Fibroblast of skin of right quadriceps (primary cell): Measurements from ENCODE around the gene BLVRB.
"Not testable (repeated sequence)": the region's sequence is repeated elsewhere in the genome, so short reads cannot be mapped to it uniquely, and the experiment has no call there.

Source experiments
- DNase-seq: peaks from one replicate; pipeline ENCODE4 v3.0.0-alpha.2; 2013

The BLVRB gene

GRCh38 chr19:40465557-40466218, at the start of gene BLVRB:
BLVRB (minus strand) TSS chr19:40465745; CDS start chr19:40465688, 57 bp downstream.
- DNase-seq: peak; percentile 99

DNA sequence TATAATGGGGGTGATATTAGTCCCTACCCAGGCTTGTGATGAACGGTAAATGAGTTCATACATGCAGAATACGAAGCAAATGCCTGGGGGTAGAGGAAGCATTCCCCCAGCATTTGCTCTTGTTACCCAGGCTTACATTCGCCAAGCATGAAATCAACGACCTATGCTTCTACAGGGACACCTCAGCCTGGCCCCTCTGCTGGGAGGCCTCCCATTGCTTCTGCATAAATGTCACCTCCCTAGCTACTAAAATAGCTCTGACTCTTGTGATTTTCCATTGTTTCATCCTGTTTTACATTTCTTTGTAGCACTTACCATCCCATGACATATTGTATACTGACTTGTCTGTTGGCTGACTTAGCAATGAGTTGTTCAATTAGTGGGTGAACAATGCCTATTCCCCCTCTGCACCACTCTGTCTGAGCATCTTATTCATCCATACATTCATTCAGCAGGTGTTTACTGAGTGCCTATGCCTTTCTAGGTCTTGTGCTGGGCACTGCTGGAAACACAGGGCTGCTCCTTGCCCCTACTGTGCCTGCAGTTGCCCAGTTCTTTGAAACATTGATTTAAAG, 48.3 kb upstream of the BLVRB start:
- DNase-seq: no peak

DNA sequence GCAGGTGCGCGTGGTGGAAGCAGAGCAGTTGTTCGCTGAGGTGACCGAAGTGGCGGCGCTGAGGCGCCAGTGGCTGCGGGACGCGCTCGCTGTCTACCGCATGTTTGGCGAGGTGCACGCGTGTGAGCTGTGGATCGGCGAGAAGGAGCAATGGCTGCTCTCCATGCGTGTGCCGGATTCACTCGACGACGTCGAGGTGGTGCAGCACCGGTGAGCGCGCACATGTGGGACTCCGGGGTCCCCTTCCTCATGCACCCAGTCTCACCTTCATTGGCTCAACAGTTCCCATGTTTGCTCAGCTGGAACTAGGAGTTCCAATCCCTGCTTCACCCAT, 47.8 kb upstream of the BLVRB start:
- no peak for DNase-seq

- no peak for DNase-seq
Measured at GRCh38 chr19:40512473-40513344, 47.2 kb upstream of the BLVRB start.

GRCh38 chr19:40512110-40512472, 46.5 kb upstream of the BLVRB start:
- no peak for DNase-seq

DNA sequence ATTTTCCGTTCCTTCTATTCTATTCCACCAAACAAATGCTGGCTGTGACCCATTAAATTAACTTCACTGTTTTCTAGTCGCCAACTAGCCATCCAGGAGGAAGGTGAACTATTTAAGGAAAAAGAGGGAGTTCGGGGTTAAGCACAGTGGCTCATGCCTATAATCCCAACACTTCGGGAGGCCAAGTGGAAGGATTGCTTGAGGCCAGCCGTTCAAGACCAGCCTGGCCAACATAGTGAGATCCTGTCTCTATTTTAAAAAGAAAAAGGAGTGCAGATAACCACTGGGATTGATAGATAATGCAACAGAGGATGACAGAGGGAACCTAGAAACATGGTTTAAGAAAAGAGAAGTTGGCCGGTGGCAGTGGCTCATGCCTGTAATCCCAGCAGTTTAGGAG, 45.9 kb upstream of the BLVRB start:
- no peak for DNase-seq

DNA sequence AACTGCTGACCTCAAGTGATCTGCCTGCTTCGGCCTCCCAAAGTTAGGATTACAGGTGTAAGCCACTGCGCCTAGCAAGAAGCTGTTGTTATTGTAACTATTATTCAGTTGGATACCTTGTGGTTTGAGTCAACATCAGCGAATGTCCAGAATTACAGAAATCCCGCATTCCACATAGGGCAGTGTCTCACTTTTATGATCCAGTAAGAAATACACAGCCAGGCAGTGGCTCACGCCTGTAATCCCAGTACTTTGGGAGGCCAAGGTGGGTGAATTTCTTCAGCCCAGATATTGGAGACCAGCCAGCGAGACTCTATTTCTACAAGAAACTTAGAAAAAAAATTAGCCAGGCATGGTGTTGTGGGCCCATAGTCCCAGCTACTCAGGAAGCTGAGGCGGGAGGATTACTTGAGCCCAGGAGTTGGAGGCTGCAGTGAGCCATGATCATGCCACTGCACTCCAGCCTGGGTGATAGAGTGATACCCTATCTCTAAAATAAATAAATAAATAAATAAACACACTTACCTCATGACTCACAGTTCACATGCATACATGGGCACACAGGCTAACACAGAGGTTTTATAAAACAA, 45.1 kb upstream of the BLVRB start:
- no peak for DNase-seq

GRCh38 chr19:40508739-40509260, 43.3 kb upstream of the BLVRB start:
- no peak for DNase-seq

- no peak for DNase-seq
Measured at GRCh38 chr19:40507892-40508291, 42.3 kb upstream of the BLVRB start.

- no peak for DNase-seq
Measured at GRCh38 chr19:40506099-40506498, 40.6 kb upstream of the BLVRB start.

DNA sequence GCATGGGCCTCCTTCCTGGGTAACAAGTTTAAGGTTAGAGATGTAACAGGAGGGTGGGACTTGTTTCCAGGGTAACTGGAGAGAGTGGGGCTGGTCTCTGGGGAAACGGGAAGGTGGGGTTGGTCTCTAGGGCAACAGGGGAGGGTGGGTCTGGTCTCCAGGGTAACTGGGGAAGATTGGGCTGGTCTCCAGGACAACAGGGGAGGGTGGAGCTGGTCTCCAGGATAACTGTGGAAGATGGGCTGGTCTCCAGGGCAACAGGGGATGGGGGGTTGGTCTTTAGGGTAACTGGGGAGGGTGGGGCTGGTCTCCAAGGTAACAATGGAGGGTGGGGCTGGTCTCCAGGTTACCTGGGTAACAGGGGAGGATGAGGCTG, 37.8 kb upstream of the BLVRB start:
- no peak for DNase-seq

DNA sequence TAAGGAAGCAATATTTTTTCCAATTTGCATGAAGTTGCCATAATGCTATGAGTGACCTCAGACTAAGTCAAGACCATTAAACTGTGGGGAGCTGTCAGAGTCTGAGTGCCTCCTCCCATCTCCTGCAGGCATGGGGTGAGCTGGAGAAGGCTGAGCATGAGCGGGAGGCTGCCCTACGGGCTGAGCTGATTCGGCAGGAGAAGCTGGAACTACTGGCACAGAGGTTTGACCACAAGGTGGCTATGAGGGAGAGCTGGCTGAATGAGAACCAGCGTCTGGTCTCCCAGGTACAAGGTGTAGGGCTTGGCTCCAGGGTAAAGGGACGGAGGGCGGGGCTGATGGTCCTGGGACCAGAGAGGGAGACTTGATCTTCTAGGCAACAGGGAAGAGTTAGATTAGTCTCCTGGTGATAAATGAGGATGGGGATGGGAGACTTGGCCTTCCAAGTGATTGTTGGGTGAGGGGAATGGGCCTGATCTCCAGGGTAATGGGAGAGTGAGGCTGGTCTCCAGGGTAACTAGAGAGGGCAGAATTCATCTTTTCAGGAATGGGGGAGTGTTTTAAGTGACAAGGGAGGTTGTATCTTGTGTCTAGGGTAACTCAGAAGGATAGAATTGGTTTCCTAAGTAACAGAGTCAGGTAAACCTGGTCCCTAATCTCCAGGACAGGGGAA, 37.2 kb upstream of the BLVRB start:
- DNase-seq: no peak

DNA sequence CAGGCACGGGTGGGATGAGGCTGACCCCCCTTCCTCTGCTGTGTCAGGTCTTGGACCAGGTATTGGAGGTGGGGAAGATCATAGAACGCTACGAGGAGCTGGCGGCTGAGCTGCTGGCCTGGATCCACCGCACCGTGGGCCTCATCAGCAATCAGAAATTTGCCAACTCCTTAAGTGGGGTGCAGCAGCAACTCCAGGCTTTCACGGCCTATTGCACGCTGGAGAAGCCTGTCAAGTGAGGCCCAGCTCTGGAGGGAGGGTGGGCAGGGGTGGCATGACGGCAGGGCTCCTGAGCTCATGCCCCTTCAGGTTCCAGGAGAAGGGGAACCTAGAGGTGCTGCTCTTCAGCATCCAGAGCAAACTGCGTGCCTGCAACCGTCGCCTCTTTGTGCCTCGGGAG, 36.5 kb upstream of the BLVRB start:
- DNase-seq: no peak

DNA sequence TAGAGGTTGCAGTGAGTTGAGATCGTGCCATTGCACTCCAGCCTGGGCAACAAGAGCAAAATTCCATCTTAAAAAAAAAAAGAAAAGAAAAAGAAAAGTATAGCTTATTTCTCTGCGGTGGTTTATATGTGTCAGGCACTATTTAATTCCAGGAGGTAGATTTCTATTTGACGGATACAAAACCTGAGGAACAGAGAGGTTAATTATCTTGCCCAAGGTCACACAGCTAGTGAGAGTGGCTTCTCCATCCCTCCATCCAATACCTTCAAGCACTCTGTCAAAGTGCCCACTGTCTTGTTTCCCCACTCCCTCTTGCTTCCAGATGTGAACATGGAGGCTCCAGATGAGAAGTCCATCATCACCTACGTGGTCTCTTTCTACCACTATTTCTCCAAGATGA, 36.1 kb upstream of the BLVRB start:
- DNase-seq: no peak

DNA sequence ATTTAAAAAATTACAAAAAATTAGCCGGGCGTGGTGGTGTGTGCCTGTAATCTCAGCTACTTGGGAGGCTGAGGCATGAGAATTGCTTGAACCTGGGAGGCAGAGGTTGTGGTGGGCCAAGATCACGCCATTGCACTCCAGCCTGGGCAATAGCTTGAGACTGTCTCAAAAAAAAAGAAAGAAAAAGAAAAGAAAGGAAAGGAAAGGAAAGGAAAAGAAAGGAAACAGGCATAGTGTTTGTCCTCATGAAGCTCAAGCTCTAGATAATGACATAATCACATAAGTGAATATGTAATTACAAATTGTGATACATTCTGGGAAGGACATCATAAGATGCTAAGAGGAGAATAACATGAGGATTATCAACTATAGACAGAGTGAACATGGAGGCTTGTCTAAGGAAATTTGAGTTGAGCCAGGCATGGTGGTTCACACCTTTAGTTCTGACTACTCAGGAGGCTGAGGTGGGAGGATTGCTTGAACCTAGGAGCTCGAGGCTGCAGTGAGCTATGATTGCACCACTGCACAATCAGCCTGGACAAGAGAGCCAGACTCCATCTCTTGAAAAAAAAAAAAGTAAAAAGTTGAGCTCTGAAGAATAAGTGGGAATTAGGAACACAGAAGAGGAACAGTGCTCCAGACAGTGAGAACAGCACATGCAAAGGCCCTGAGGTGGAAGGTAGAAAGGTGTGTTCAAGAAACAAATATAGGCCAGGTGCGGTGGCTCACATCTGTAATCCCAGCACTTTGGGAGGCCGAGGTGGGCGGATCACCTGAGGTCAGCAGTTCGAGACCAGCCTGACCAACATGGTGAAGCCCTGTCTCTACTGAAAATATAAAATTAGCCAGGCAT, 35.4 kb upstream of the BLVRB start:
- not testable (repeated sequence) for DNase-seq

DNA sequence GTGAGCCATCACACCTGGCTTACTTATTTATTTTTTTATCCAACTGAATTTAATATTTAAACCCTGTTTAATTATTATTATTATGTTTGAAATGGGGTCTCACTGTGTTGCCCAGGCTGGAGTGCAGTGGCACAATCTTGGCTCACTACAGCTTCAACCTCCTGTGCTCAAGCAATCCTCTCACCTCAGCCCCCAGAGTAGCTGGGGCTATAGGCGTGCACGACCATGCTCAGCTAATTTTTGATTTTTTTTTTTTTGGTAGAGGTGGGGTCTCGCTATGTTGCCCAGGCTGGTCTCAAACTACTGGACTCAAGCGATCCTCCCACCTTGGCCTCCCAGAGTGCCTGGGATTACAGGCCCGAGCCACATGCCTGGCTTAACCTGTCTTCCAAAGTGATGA, 33.8 kb upstream of the BLVRB start:
- no peak for DNase-seq

DNA sequence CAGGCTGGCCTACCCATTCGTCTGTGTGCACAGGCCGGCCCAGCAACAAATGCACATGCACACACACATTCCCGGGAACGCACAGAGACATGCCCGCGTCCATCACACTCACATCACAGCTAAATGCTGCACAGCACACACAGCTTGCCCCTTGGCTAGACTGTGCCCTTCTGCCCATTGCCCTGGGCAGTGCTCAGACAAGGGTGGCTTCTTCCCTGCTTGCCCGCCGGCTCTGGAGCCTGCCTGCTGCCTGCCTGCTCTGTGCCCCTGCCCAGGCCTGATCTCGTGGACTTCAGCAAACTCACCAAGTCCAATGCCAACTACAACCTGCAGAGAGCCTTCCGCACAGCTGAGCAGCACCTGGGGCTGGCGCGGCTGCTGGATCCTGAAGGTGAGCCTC, 31.7 kb upstream of the BLVRB start:
- DNase-seq: no peak

- DNase-seq: no peak
Measured at GRCh38 chr19:40494191-40494838, 28.8 kb upstream of the BLVRB start.

DNA sequence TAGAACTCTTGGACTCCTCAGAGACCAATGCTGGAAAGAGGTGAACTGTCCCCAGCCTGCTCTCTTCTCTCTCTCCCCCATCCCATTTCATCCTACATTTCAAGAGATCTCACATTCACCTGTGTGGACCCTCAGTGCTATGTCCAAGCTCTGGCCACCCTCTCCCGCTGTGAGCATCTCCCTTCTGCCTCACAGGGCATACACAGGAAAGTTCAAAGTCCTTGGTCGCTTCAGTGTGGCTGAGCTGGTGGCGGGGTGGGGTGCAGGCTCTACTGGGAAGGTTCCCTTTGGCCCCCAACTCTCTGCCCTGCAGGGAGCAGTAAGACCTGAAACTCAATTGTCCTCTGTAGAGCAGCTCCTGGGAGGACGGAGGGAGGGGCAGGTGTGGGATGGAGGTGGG, 28.2 kb upstream of the BLVRB start:
- DNase-seq: no peak

DNA sequence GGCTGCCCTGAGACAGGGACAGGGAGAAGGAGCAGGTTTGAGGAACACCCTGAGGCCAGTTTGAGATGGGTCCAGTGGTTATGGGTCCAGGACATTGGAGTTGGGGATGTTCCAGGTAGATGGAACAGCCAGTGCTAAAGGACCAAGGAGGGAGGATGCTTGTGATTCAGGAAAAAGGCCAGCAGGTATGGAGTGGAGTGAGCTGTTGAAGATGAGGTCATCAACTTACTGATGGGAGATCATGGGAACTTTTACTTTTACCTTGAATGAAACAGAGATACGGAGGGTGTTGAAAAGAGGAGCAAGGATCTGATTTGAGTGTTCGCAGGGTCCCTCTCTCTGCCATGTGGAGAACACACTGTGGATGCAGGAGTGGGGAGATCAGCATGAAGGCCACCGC, 26.7 kb upstream of the BLVRB start:
- DNase-seq: no peak

DNA sequence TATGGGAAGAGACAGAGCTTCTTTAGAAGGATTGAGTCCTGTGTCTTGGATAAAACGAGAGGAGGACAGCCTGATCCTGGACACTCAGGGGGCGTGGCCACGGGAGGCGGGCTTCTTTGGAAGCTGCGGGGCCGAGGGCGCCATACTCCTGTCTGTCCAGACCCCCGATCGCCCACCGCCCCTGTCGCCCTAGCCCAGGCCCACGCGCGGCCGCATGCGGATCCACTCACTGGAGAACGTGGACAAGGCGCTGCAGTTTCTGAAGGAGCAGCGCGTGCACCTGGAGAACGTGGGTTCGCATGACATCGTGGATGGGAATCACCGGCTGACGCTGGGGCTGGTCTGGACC, 24.3 kb upstream of the BLVRB start:
- DNase-seq: no peak

- no peak for DNase-seq
Measured at GRCh38 chr19:40486017-40486416, 20.5 kb upstream of the BLVRB start.
